Suprapubic skin (tissue), 4 donors: ENCODE data around the gene KIF5A. TPM values are rescaled to one million over a fixed set of nuclear protein-coding genes. Genes with fewer than 3 reads are reported as not detected.
"Not testable (repeated sequence)": the region's sequence is repeated elsewhere in the genome, so short reads cannot be mapped to it uniquely, and the experiment has no call there.

Experiments
- DNase-seq, 2 donors: peaks; one replicate each; pipeline ENCODE4 v3.0.0-alpha.2; 2019; ENCODE audit warnings: low spot score in 2 of 2
- H3K27ac ChIP-seq: fragments of 200-600 bp; sonication (generic); one replicate; pipeline ENCODE4 v1.5.1; 2019
- H3K27me3 ChIP-seq: fragments of 200-600 bp; sonication (generic); one replicate; pipeline ENCODE4 v1.5.1; 2019
- H3K36me3 ChIP-seq: fragments of 200-600 bp; sonication (generic); one replicate; pipeline ENCODE4 v1.5.1; 2019
- H3K4me1 ChIP-seq: fragments of 200-600 bp; sonication (generic); one replicate; pipeline ENCODE4 v1.5.1; 2019
- H3K4me3 ChIP-seq: fragments of 200-600 bp; sonication (generic); one replicate; pipeline ENCODE4 v1.5.1; 2019; ENCODE audit warnings: mild to moderate bottlenecking
- H3K9me3 ChIP-seq: fragments of 200-600 bp; sonication (generic); one replicate; pipeline ENCODE4 v1.5.1; 2019
- EP300 ChIP-seq: sonication (generic); formaldehyde crosslinking; IDR thresholded peaks from one replicate; pipeline ENCODE4 v1.6.1; 2017; ENCODE audit warnings: antibody characterized with exemption
- POLR2A ChIP-seq, 2 donors: fragments of 450-650 bp; IDR thresholded peaks; one replicate each; pipeline ENCODE4 v1.6.1; 2017; ENCODE audit warnings: antibody characterized with exemption in 2 of 2, mild to moderate bottlenecking in 2 of 2, moderate library complexity in 2 of 2
- POLR2AphosphoS5 ChIP-seq, 3 donors: sonication (generic); formaldehyde crosslinking; IDR thresholded peaks; one replicate each; pipeline ENCODE4 v1.6.1; 2017; ENCODE audit warnings: antibody characterized with exemption in 3 of 3
- WGBS: methylation state at CpG from one replicate; pipeline ENCODE4 v1.1.5; 2018; 5-methylcytosine and 5-hydroxymethylcytosine counted together
- total RNA-seq, 4 donors: library from RNA; depleted of rRNA; stranded (reverse); fragments of >200 nt; gene quantifications; one replicate each; pipeline ENCODE4 v1.1.0, GENCODE V29; 2016
- TF ChIP-seq, protein P1 (sequence below), 2 donors: fragments of 200-600 bp in 1 of 2; fragments of 450-650 bp in 1 of 2; sonication (generic) in 1 of 2; IDR thresholded peaks; one replicate each; pipeline ENCODE4 v1.5.1; 2016 to 2019; ENCODE audit warnings: antibody characterized with exemption in 2 of 2, mild to moderate bottlenecking in 1 of 2, moderate library complexity in 1 of 2

The KIF5A gene
- total RNA-seq, 4 donors from 2014 or later = 0.08 to 0.23 TPM; not detected in 2

DNA sequence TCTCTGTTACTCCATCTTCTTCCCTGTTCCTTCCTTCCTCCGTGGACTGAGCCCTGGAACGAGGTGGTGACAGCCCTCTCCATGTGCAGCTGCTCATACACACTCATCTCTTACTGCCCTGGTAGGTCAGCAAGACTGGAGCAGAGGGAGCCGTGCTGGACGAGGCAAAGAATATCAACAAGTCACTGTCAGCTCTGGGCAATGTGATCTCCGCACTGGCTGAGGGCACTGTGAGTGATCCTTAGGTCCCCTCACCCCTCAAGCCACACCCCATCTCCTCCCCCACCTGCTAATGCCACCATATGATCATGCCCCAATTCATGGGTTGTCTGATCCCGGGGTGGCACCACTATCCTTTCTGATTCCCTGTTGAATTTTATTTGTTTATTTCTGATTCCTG is 19.0 kb downstream of the KIF5A start:
- TF ChIP-seq, protein P1, sequence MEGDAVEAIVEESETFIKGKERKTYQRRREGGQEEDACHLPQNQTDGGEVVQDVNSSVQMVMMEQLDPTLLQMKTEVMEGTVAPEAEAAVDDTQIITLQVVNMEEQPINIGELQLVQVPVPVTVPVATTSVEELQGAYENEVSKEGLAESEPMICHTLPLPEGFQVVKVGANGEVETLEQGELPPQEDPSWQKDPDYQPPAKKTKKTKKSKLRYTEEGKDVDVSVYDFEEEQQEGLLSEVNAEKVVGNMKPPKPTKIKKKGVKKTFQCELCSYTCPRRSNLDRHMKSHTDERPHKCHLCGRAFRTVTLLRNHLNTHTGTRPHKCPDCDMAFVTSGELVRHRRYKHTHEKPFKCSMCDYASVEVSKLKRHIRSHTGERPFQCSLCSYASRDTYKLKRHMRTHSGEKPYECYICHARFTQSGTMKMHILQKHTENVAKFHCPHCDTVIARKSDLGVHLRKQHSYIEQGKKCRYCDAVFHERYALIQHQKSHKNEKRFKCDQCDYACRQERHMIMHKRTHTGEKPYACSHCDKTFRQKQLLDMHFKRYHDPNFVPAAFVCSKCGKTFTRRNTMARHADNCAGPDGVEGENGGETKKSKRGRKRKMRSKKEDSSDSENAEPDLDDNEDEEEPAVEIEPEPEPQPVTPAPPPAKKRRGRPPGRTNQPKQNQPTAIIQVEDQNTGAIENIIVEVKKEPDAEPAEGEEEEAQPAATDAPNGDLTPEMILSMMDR (IDR thresholded peaks at IDR 0.05) = no peak
- no peak for TF ChIP-seq POLR2A (IDR thresholded peaks at IDR 0.05)
- no peak for TF ChIP-seq POLR2AphosphoS5 (IDR thresholded peaks at IDR 0.05)
- no peak for TF ChIP-seq EP300
- no peaks in the 10 kb centered on the region for H3K4me1 ChIP-seq
- peaks cover 32% of the 10 kb centered on the region for H3K27me3 ChIP-seq
- no peaks in the 10 kb centered on the region for H3K36me3 ChIP-seq
- no peak overlapping the region for H3K27ac ChIP-seq
- H3K9me3 ChIP-seq = no peaks in the 10 kb centered on the region
- H3K4me3 ChIP-seq = no peak overlapping the region
- peak in 1 of 2 donors; percentile 57 for DNase-seq
- 78% methylated on average over 6 of the region's 6 CpGs for WGBS

DNA sequence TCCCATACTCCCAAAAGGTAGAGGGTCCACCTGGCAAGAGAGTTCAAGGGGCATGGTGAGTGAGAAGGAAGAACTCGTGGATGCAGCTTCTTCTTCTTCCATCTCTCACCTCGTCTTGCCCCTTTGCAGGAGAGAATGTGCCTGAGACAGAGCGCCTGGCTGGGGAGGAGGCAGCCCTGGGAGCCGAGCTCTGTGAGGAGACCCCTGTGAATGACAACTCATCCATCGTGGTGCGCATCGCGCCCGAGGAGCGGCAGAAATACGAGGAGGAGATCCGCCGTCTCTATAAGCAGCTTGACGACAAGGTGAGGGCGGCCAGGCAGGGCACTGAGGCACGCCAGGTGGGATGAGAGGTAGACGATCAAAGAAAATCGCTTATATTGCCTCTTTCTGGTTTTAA is 20.0 kb downstream of the KIF5A start:
- DNase-seq = peak in 1 of 2 donors; percentile 72
- no peak overlapping the region for H3K27ac ChIP-seq
- H3K4me3 ChIP-seq = no peak overlapping the region
- H3K9me3 ChIP-seq = no peaks in the 10 kb centered on the region
- no peaks in the 10 kb centered on the region for H3K4me1 ChIP-seq
- H3K27me3 ChIP-seq = peaks cover 24% of the 10 kb centered on the region
- 90% methylated on average over 18 of the region's 18 CpGs for WGBS
- no peak for TF ChIP-seq POLR2A (IDR thresholded peaks at IDR 0.05)
- TF ChIP-seq POLR2AphosphoS5 (IDR thresholded peaks at IDR 0.05) = no peak
- no peak for TF ChIP-seq EP300
- TF ChIP-seq, protein P1 (IDR thresholded peaks at IDR 0.05) = no peak
- no peaks in the 10 kb centered on the region for H3K36me3 ChIP-seq

DNA sequence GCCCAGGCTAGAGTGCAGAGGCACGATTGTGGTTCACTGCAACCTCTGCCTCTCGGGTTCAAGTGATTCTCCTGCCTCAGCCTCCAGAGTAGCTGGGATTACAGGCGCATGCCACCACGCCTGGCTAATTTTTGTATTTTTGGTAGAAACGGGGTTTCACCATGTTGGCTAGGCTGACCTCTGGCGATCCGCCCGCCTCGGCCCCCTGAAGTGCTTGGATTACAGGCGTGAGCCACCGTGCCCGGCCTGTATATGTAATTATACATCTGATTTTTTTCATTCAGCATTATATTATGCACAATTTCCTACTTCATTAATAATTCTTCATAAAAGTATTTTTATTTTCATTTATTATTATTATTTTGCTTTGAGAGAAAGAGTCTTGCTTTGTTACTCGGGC is 20.6 kb downstream of the KIF5A start:
- WGBS = 77% methylated on average over 13 of the region's 13 CpGs
- H3K9me3 ChIP-seq = not testable (repeated sequence)

DNA sequence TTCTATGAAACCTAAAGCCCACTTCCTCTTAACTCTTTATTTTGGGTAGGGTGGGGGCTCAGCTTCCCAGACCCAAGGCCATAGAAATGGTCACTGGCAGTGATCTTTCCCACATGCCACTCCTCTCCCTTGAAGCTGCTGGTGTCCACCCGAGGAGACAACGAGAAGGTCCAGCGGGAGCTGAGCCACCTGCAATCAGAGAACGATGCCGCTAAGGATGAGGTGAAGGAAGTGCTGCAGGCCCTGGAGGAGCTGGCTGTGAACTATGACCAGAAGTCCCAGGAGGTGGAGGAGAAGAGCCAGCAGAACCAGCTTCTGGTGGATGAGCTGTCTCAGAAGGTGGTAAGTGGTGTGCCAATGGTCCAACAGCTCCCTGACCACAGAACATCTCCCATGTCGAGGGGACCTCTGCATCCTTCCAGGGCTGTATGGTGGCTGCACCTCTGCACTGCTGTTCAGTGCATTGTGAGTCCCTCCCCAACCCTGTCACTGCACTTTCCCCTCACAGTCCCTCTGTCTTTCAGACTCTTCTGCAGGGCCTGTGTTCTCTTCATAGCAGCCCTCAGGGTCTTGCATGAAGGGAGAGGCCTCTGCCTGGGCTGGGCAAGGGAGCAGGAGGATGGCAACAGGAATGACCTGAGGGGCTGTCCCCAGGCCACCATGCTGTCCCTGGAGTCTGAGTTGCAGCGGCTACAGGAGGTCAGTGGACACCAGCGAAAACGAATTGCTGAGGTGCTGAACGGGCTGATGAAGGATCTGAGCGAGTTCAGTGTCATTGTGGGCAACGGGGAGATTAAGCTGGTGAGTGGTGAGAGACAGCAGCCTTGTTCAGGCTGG is 22.3 kb downstream of the KIF5A start:
- H3K36me3 ChIP-seq = no peaks in the 10 kb centered on the region
- H3K4me3 ChIP-seq = no peak overlapping the region
- H3K4me1 ChIP-seq = no peaks in the 10 kb centered on the region
- no peak for TF ChIP-seq POLR2A (IDR thresholded peaks at IDR 0.05)
- TF ChIP-seq POLR2AphosphoS5 (IDR thresholded peaks at IDR 0.05) = no peak
- TF ChIP-seq EP300 = no peak
- TF ChIP-seq, protein P1 (IDR thresholded peaks at IDR 0.05) = no peak
- no peaks in the 10 kb centered on the region for H3K9me3 ChIP-seq
- 88% methylated on average over 11 of the region's 12 CpGs for WGBS
- no peak overlapping the region for H3K27ac ChIP-seq
- peak in 1 of 2 donors; percentile 49 for DNase-seq
- peaks cover 16% of the 10 kb centered on the region for H3K27me3 ChIP-seq

More for the DNA sequence above, 20.6 kb downstream of the KIF5A start:
- H3K27ac ChIP-seq, H3K36me3 ChIP-seq, H3K4me1 ChIP-seq, H3K4me3 ChIP-seq: not testable (repeated sequence)
- DNase-seq = peak in 1 of 2 donors; percentile 48
- H3K27me3 ChIP-seq = peaks cover 23% of the 10 kb centered on the region

DNA sequence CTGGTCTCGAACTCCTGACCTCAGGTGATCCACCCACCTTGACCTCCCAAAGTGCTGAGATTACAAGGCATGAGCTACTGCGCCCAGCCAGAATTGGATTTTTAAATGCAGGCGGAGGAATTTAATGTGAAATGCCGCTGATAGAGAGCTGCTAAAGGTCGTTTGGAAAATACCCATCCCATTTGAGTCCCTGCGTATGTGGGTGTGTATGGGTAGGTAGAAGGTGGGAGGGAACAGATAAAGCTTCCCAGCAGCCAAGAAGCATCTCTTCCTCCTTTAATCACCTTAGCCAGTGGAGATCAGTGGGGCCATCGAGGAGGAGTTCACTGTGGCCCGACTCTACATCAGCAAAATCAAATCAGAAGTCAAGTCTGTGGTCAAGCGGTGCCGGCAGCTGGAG is 25.0 kb downstream of the KIF5A start:
- WGBS = 93% methylated on average over 10 of the region's 10 CpGs
- DNase-seq = no peak
- no peaks in the 10 kb centered on the region for H3K9me3 ChIP-seq
- H3K27ac ChIP-seq = no peak overlapping the region
- no peaks in the 10 kb centered on the region for H3K36me3 ChIP-seq
- H3K4me1 ChIP-seq = no peaks in the 10 kb centered on the region
- TF ChIP-seq EP300 = no peak
- TF ChIP-seq, protein P1 (IDR thresholded peaks at IDR 0.05) = no peak
- TF ChIP-seq POLR2AphosphoS5 (IDR thresholded peaks at IDR 0.05) = no peak
- no peak for TF ChIP-seq POLR2A (IDR thresholded peaks at IDR 0.05)
- no peak overlapping the region for H3K4me3 ChIP-seq
- H3K27me3 ChIP-seq = peaks cover 2% of the 10 kb centered on the region
